Right cardiac atrium (tissue), 5 donors: ENCODE results near the gene BCO2. TPM values are rescaled to one million over a fixed set of nuclear protein-coding genes. Genes with fewer than 3 reads are reported as not detected.
A peak's percentile ranks its signal among the peaks of the same experiment; 100 is the strongest.
"Not testable (repeated sequence)": the region's sequence is repeated elsewhere in the genome, so short reads cannot be mapped to it uniquely, and the experiment has no call there.

Source experiments
- ATAC-seq, 2 donors: fragments of 200-7000 bp; cut with Tn5 transposase; one replicate each; pipeline versions ENCODE4 v1.8.0 to v1.9.1; 2020; ENCODE audit warnings: moderate library complexity in 2 of 2, mild to moderate bottlenecking in 1 of 2
- DNase-seq, 3 donors: peaks; one replicate each; pipeline ENCODE4 v3.0.0-alpha.2; 2020
- H3K27ac ChIP-seq: one replicate; pipeline ENCODE4 v1.5.1; 2013; ENCODE audit warnings: mild to moderate bottlenecking, low read length, control low read depth, moderate library complexity
- H3K27me3 ChIP-seq: one replicate; pipeline ENCODE4 v1.6.1; 2013; ENCODE audit not compliant: control insufficient read depth, insufficient read depth
- H3K4me1 ChIP-seq: one replicate; pipeline ENCODE4 v1.6.1; 2013; ENCODE audit warnings: low read length; ENCODE audit not compliant: control insufficient read depth, insufficient read depth
- H3K4me3 ChIP-seq: one replicate; pipeline ENCODE4 v1.5.1; 2013; ENCODE audit warnings: low read length, control low read depth
- H3K9me3 ChIP-seq: one replicate; pipeline ENCODE4 v1.6.1; 2013; ENCODE audit warnings: low read length; ENCODE audit not compliant: control insufficient read depth
- WGBS: extraction: QIAGEN DNeasy Blood & Tissue Kit; methylation state at CpG from one replicate; pipeline ENCODE4 v1.1.7; 2013; 5-methylcytosine and 5-hydroxymethylcytosine counted together
- intact Hi-C, 4 donors: fragments of 100-400 bp; cut with DNase I; formaldehyde crosslinking; loops; one replicate each; pipeline versions ENCODE4 v1.11.0 to v1.14.0; 2022 to 2023
- polyA plus RNA-seq: library from polyadenylated mRNA; stranded (reverse); fragments of 200-250 nt; gene quantifications from one replicate; pipeline ENCODE4 v1.2.3, GENCODE V29; 2013
- total RNA-seq, 4 donors: library from RNA; stranded (reverse); fragmentation: NEBNext Ultra II Directional; extraction: Animal tissue kit (Norgen Biotek cat#: 25700); gene quantifications; one replicate each; pipeline ENCODE4 v1.2.1, GENCODE V29; 2021
- donor health status: healthy with polysubstance abuse.
- donor health status: DM: no; HTN: yes; CAD: no.
- donor health status: DM: no; HTN: no; CAD: no.
- donor health status: DM: no; HTN: yes; CAD: no; lungs with severe emphysema.
- donor health status: DM: yes; HTN: yes; CAD: no.

BCO2 gene
- total and polyA plus RNA-seq, 5 donors = 70.8 to 147 (median 85.6) TPM

DNA sequence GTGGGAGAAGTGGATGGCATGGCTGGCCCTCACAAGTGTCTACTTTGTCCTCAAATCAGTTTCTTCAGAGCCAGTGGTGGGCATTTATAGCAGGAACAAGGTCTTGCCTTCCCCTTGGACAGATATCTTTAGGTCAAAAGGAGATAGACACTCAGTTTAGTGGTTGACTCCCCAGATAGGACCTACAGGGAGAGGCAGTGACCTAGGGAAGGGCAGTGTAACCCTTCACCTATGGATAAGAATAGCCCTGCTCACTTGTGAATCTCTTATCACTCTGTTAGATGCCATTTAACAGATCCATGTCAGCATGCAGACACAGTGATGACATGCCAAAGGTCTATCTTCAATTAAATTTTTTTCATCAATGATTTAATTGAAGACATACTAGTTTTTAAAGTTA, 11.0 kb downstream of the BCO2 start:
- ATAC-seq = peak in 1 of 2 donors; percentile 41
- Histone ChIP-seq H3K27ac (peak overlapping the region; percentile 75), H3K9me3 (no peaks in the 10 kb centered on the region), H3K27me3 (no peaks in the 10 kb centered on the region), H3K4me1 (peaks cover 4% of the 10 kb centered on the region), H3K4me3 (no peak overlapping the region)
- DNase-seq = no peak
- intact Hi-C loops = no loop called here

DNA sequence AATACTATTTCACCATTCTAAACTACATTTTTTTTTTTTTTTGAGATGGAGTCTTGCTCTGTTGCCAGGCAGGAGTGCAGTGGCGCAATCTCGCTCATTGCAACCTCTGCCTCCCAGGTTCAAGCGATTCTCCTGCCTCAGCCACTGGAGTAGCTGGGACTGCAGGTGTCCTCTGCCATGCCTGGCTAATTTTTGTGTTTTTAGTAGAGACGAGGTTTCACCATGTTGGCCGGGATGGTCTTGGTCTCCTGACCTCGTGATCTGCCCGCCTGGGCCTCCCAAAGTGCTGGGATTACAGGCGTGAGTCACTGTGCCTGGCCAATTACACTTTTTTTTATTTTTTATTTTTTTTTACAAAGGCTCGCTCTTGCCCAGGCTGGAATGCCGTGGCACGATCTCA, 19.8 kb downstream of the BCO2 start:
- H3K27ac ChIP-seq, H3K27me3 ChIP-seq, H3K4me3 ChIP-seq, H3K4me1 ChIP-seq, intact Hi-C loops, H3K9me3 ChIP-seq, ATAC-seq, DNase-seq: not testable (repeated sequence)
- 83% methylated on average over 11 of the region's 11 CpGs for WGBS

DNA sequence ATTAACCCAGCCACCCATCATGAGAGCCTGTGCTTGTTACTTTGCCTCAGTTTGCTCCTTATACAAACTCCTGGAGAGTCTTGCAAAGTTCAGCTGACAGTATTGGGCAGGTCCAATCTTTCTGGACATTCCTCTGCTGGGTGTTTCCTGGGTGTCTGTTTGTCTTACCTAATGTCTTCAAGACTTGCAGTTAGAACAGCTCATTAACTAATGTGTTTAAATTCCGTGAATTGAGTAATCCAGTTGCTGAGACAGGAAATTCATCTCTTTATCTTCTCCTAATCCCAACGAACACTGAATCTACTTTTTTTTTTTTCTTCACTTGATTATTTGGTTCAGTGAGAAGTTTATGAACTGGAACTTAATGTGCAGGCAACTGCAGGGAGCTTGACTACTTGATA, 20.6 kb downstream of the BCO2 start:
- no peak for DNase-seq
- no peak overlapping the region for H3K27ac ChIP-seq
- WGBS = 38% methylated on average over 2 of the region's 2 CpGs
- no peaks in the 10 kb centered on the region for H3K4me1 ChIP-seq
- ATAC-seq = no peak
- no peak overlapping the region for H3K4me3 ChIP-seq
- intact Hi-C loops = no loop called here
- H3K9me3 ChIP-seq = no peaks in the 10 kb centered on the region
- no peaks in the 10 kb centered on the region for H3K27me3 ChIP-seq

DNA sequence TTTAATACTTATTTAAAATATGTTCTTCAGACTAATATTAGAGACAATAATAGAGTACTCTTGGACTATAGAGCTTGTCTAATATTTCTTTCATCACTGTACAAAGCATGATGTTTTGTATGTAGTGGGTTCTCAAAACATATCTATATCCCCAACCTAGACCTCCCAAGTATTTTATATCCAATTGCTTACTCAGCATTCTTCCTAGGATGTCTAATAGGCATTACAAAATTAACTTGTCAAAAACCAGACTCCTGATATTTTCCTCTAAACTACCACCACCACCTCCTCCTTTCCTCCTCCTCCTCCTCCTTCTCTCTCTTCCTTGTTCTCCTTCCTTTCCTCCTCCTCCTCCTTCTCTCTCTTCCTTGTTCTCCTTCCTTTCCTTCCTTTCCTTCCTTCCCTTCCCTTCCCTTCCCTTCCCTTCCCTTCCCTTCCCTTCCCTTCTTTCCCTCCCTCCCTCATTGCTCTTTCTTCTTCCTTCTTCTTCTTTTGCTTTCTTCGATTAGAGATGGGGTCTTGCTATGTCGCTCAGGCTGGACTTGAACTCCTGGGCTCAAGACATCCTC, 21.3 kb downstream of the BCO2 start:
- no peaks in the 10 kb centered on the region for H3K4me1 ChIP-seq
- no peaks in the 10 kb centered on the region for H3K27me3 ChIP-seq
- 91% methylated on average over 2 of the region's 2 CpGs for WGBS
- DNase-seq (no peak), ATAC-seq (no peak)
- intact Hi-C loops = no loop called here
- H3K27ac ChIP-seq = no peak overlapping the region
- no peaks in the 10 kb centered on the region for H3K9me3 ChIP-seq
- no peak overlapping the region for H3K4me3 ChIP-seq

DNA sequence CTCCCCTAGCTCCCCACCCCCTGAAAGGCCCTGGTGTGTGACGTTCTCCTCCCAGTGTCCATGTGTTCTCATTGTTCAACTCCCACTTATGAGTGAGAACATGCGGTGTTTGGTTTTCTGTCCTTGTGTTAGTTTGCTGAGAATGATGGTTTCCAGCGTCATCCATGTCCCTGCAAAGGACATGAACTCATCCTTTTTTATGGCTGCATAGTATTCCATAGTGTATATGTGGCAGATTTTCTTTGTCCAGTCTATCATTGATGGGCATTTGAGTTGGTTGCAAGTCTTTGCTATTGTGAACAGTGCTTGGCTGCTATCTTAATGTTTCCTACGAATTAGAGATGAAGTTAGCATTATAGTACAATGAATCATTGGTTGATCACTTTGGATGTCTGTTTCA, 23.8 kb downstream of the BCO2 start:
- H3K4me1 ChIP-seq, H3K27me3 ChIP-seq, H3K4me3 ChIP-seq, intact Hi-C loops, DNase-seq, H3K9me3 ChIP-seq, H3K27ac ChIP-seq, ATAC-seq: not testable (repeated sequence)
- WGBS = 82% methylated on average over 4 of the region's 4 CpGs

DNA sequence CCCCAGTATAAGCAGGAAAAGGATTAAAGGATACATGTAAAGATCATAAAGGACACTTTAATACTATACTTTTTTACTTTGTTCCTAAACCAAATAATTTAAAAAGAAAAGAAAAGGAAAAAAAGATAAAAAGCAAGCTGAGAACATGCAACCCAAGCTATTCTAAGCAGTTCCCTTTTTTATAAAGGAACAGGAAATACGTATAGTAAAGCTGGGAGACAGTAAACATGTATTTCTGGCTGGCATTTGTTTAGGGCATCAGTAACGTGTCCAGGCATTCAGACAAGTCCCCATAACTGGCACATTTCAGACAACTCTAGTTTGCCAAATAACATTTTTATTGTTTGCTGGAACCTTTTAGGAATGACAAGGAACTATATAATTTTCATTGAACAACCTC, 24.9 kb downstream of the BCO2 start:
- Histone ChIP-seq H3K4me3 (no peak overlapping the region), H3K27me3 (no peaks in the 10 kb centered on the region), H3K4me1 (no peaks in the 10 kb centered on the region), H3K27ac (no peak overlapping the region), H3K9me3 (no peaks in the 10 kb centered on the region)
- ATAC-seq (no peak), DNase-seq (no peak)
- intact Hi-C loops = no loop called here
- 32% methylated on average over 2 of the region's 2 CpGs for WGBS

DNA sequence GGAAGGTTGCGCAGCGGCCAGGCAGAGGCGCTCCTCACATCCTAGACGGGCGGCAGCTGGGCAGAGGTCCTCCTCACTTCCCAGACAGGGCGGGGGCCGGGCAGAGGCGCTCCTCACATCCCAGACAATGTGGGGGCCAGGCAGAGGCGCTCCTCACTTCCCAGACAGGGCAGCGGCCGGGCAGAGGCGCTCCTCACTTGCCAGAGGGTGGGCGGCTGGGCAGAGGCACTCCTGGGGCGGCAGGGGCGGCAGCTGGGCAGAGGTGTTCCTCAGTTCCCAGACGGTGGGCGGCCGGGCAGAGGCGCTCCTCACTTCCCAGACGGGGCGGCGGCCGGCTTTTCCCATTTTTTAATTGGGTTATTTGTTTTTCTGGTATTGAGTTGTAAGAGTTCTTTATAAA, 30.8 kb downstream of the BCO2 start:
- Histone ChIP-seq H3K4me1 (no peaks in the 10 kb centered on the region), H3K9me3 (no peaks in the 10 kb centered on the region), H3K27me3 (no peaks in the 10 kb centered on the region), H3K4me3 (no peak overlapping the region), H3K27ac (no peak overlapping the region)
- WGBS = 96% methylated on average over 23 of the region's 23 CpGs
- DNase-seq = peak in 1 of 3 donors; percentile 60
- intact Hi-C loops = no loop called here
- no peak for ATAC-seq

DNA sequence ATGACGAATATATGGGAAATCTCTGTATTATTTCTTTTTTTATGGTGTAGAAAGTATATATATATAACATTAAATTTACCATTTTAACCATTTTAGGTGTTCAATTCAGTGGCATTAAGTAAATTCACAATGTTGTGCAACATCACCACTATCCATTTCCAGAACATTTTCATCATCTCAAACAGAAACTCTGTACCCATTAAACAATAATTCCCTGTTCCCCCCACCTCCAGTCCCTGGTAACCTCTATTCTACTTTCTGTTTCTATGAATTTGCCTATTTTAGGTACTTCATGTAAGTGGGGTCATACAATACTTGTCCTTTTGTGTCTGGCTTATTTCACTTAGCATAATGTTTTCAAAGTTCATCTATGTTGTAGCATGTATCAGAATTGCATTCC, 35.6 kb downstream of the BCO2 start:
- Histone ChIP-seq H3K4me3 (no peak overlapping the region), H3K27ac (no peak overlapping the region), H3K9me3 (no peaks in the 10 kb centered on the region), H3K4me1 (no peaks in the 10 kb centered on the region), H3K27me3 (no peaks in the 10 kb centered on the region)
- ATAC-seq = no peak
- no peak for DNase-seq
- WGBS = 67% methylated on average over 1 of the region's 1 CpG
- intact Hi-C loops = no loop called here

DNA sequence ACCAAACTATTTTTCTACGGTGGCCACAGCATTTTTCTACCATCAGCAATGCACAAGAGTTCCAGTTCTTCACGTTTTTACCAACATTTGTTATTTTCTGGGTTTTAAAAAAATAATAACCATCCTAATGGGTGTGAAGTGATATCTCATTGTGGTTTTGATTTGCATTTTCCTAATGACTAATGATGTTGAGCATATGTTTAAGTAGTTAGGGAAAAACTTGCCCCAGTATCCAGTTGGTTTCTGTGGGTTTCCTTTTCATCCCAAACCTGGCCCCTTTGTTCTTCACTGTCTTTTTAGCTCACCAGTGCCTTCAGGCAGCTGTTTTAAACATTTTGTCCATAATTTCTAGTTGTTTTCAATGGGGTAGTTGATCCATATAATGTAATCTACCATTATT, 36.2 kb downstream of the BCO2 start:
- H3K4me1 ChIP-seq = no peaks in the 10 kb centered on the region
- no peak for DNase-seq
- no peaks in the 10 kb centered on the region for H3K9me3 ChIP-seq
- no peaks in the 10 kb centered on the region for H3K27me3 ChIP-seq
- no peak for ATAC-seq
- H3K27ac ChIP-seq = no peak overlapping the region
- intact Hi-C loops = no loop called here
- WGBS = 60% methylated on average over 2 of the region's 2 CpGs
- no peak overlapping the region for H3K4me3 ChIP-seq

DNA sequence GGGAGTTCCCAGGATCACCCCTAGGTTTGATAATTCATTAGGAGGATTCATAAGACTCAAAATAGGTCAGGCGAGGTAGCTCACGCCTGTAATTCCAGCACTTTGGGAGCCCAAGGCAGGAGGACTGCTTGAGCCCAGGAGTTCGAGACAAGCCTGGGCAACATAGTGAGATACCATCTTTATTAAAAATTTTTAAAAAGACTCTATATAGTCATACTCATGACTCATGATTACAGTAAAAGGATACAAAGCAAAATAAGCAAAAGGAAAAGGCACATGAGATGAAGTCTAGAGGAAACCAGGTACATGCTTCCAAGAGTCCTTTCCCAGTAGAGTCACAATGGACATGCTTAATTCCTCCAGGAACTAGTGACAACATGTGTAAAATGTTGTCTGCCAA, 37.0 kb downstream of the BCO2 start:
- no peak overlapping the region for H3K4me3 ChIP-seq
- intact Hi-C loops = no loop called here
- no peaks in the 10 kb centered on the region for H3K9me3 ChIP-seq
- no peak overlapping the region for H3K27ac ChIP-seq
- ATAC-seq (no peak), DNase-seq (no peak)
- WGBS = 94% methylated on average over 3 of the region's 3 CpGs
- H3K27me3 ChIP-seq = no peaks in the 10 kb centered on the region
- no peaks in the 10 kb centered on the region for H3K4me1 ChIP-seq

DNA sequence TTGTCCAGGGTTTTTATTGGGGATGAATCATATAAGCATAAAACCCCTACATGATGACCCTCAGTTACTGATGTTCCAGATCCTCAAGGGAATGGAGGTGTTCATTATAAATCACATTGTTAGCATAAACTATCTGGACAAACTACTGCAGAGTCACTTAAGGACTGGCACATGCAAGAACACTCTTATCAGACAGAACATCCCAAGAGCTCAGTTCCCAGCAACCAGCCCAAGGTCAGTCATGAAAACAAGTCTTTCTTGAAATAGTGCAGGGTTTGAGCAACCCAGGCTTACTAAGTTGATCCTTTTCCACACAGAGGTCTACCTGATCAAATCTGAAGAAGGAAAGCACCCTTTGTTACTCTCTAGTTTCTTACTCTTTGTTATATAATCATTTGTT, 37.4 kb downstream of the BCO2 start:
- intact Hi-C loops = no loop called here
- H3K4me1 ChIP-seq = no peaks in the 10 kb centered on the region
- H3K27me3 ChIP-seq = no peaks in the 10 kb centered on the region
- DNase-seq (no peak), ATAC-seq (peak; percentile 29 to 63)
- H3K27ac ChIP-seq = no peak overlapping the region
- H3K9me3 ChIP-seq = no peaks in the 10 kb centered on the region
- H3K4me3 ChIP-seq = no peak overlapping the region

DNA sequence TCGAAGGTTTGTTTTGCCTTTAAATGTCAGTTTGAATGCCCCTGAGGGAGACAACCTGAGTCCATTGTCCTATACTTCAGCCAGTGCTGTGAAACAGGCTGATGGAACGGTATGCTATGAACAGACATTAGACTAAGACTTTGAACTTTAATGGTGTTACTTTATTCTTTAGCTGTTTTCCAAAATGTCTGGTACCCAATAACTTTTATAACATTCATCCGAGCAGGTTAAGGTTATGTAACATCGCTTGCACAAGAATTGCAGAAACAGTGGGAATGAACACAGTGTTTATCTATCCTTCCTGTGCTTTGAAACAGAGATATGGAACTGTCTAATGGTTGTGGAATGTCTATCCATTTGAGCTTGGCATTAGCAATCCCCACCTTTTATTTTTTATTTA, 38.4 kb downstream of the BCO2 start:
- no peak overlapping the region for H3K27ac ChIP-seq
- H3K27me3 ChIP-seq = no peaks in the 10 kb centered on the region
- DNase-seq (no peak), ATAC-seq (no peak)
- intact Hi-C loops = no loop called here
- no peaks in the 10 kb centered on the region for H3K9me3 ChIP-seq
- WGBS = 96% methylated on average over 4 of the region's 4 CpGs
- no peak overlapping the region for H3K4me3 ChIP-seq
- H3K4me1 ChIP-seq = no peaks in the 10 kb centered on the region
